Thyroid gland (tissue), 4 donors: ENCODE results near the gene ANKRD13B.
A peak's percentile ranks its signal among the peaks of the same experiment; 100 is the strongest.

Experiments
- POLR2A ChIP-seq, 2 donors: fragments of 450-650 bp; IDR thresholded peaks; one replicate each; pipeline ENCODE4 v1.6.1; 2017; ENCODE audit warnings: antibody characterized with exemption in 2 of 2, mild to moderate bottlenecking in 2 of 2, moderate library complexity in 1 of 2
- TF ChIP-seq, protein P1 (sequence below), 6 experiments: fragments of 200-600 bp in 3 of 6; fragments of 450-650 bp in 3 of 6; sonication (generic) in 3 of 6; IDR thresholded peaks; one replicate each; pipeline ENCODE4 v1.5.1; 2016 to 2019; ENCODE audit warnings: antibody characterized with exemption in 6 of 6, mild to moderate bottlenecking in 2 of 6, inconsistent platforms in 1 of 6, moderate library complexity in 1 of 6

DNA sequence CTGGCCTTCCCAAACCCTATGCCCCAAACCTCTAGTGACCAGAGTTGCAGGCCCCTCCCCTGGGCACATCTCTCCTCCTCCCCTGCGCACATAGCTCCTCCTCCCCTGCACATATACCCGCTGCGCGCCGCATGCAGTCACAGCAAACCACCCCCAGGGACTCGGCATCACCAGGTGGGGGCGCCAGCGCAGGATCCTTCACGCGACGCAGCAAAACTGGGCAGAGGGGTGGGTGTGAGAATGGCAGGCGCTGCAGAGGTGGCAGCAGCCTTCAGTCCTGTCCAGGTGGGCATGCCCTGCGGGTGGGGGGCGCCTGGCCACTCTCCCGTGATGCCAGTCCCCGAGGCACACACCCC lies 24.2 kb downstream of the ANKRD13B start:
- TF ChIP-seq POLR2A (IDR thresholded peaks at IDR 0.05): peak in 1 of 2 donors; percentile 21
- TF ChIP-seq, protein P1, sequence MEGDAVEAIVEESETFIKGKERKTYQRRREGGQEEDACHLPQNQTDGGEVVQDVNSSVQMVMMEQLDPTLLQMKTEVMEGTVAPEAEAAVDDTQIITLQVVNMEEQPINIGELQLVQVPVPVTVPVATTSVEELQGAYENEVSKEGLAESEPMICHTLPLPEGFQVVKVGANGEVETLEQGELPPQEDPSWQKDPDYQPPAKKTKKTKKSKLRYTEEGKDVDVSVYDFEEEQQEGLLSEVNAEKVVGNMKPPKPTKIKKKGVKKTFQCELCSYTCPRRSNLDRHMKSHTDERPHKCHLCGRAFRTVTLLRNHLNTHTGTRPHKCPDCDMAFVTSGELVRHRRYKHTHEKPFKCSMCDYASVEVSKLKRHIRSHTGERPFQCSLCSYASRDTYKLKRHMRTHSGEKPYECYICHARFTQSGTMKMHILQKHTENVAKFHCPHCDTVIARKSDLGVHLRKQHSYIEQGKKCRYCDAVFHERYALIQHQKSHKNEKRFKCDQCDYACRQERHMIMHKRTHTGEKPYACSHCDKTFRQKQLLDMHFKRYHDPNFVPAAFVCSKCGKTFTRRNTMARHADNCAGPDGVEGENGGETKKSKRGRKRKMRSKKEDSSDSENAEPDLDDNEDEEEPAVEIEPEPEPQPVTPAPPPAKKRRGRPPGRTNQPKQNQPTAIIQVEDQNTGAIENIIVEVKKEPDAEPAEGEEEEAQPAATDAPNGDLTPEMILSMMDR (IDR thresholded peaks at IDR 0.05): peak in 5 of 6 experiments; percentile 12 to 60 (median 40)
